ENCODE measurements around the gene PTPRD.
"Not testable (repeated sequence)": the region's sequence is repeated elsewhere in the genome, so short reads cannot be mapped to it uniquely, and the experiment has no call there.

Gene PTPRD

DNA sequence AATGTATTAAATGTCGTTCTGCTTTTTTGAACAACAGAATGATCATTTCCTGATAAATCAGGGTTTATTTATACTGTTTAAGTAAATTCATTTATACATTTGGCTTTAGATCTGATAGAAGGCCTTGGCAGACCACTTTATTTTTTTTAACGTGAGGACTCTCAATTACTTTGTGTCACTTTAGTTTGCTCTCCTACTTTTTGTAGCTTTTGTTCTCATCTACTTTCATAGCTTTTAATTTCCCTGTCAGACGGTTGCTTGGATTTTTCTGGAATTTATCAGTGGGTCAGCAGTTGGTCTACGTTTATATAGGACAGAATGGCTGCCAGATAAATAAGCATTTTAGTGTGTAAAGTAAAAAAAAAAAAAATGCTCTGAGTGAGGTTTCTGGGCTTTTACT is 1910.9 kb downstream of the PTPRD start:
- Mint-ChIP-seq H3K36me3 (ENCODE audit: low read depth) (no peaks in the 10 kb centered on the region), H3K4me1 (ENCODE audit: low read depth) (no peaks in the 10 kb centered on the region), H3K27ac (no peak overlapping the region), H3K27me3 (peaks cover 3% of the 10 kb centered on the region), H3K4me3 (no peak overlapping the region), H3K9me3 (no peaks in the 10 kb centered on the region)

DNA sequence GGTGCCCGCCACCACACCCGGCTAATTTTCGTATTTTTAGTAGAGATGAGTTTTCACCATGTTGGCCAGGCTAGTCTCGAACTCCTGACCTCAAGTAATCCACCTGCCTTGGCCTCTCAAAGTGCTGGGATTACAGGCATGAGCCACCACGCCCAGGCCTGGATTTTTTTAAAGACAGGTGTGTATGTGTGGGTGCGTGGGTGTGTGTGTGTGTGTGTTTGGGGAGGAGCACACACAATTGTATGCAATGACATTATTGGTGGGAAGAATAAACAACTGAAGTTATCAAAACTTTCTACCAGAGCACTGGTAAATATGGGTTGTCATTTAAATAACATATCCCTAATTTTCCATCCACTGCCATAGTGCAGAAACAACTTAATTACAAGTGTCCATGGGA is 1915.2 kb downstream of the PTPRD start:
- H3K4me1 Mint-ChIP-seq (ENCODE audit: low read depth); H3K27ac Mint-ChIP-seq; H3K4me3 Mint-ChIP-seq; H3K36me3 Mint-ChIP-seq (ENCODE audit: low read depth); H3K27me3 Mint-ChIP-seq; H3K9me3 Mint-ChIP-seq: not testable (repeated sequence)

DNA sequence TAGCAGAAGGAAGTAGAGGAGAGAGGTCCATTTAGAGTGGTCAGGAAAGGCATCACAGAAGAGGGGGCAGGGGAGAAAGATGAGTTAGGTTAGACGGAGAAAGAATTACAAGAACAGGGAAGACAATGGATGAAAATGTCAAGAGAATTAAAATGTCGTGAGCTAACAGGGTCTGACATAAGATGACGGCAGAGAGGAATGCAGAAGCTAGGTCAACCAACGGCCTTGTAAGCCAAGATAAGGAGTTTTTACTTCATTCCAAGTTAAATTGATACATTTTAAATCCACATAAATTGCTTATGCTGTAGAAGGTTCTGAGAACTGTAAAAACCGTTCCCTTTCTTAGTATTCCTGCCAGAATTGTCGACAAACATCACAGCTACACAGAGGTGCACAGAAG is 1916.3 kb downstream of the PTPRD start:
- H3K36me3 Mint-ChIP-seq (ENCODE audit: low read depth) = no peaks in the 10 kb centered on the region
- no peak overlapping the region for H3K4me3 Mint-ChIP-seq
- peaks cover 3% of the 10 kb centered on the region for H3K9me3 Mint-ChIP-seq
- no peaks in the 10 kb centered on the region for H3K4me1 Mint-ChIP-seq (ENCODE audit: low read depth)
- H3K27me3 Mint-ChIP-seq = no peaks in the 10 kb centered on the region
- no peak overlapping the region for H3K27ac Mint-ChIP-seq

GRCh38 chr9:8694983-8695588 is 1917.7 kb downstream of the PTPRD start:
- H3K27me3 Mint-ChIP-seq = no peaks in the 10 kb centered on the region
- no peak overlapping the region for H3K27ac Mint-ChIP-seq
- H3K36me3 Mint-ChIP-seq (ENCODE audit: low read depth) = no peaks in the 10 kb centered on the region
- no peaks in the 10 kb centered on the region for H3K4me1 Mint-ChIP-seq (ENCODE audit: low read depth)
- no peak overlapping the region for H3K4me3 Mint-ChIP-seq
- H3K9me3 Mint-ChIP-seq = peaks cover 3% of the 10 kb centered on the region

- H3K9me3 Mint-ChIP-seq = peaks cover 6% of the 10 kb centered on the region
- H3K27ac Mint-ChIP-seq = no peak overlapping the region
- no peaks in the 10 kb centered on the region for H3K4me1 Mint-ChIP-seq (ENCODE audit: low read depth)
- H3K27me3 Mint-ChIP-seq = no peaks in the 10 kb centered on the region
- H3K4me3 Mint-ChIP-seq = no peak overlapping the region
- H3K36me3 Mint-ChIP-seq (ENCODE audit: low read depth) = no peaks in the 10 kb centered on the region
Measured at GRCh38 chr9:8693464-8693863, 1919.3 kb downstream of the PTPRD start.

DNA sequence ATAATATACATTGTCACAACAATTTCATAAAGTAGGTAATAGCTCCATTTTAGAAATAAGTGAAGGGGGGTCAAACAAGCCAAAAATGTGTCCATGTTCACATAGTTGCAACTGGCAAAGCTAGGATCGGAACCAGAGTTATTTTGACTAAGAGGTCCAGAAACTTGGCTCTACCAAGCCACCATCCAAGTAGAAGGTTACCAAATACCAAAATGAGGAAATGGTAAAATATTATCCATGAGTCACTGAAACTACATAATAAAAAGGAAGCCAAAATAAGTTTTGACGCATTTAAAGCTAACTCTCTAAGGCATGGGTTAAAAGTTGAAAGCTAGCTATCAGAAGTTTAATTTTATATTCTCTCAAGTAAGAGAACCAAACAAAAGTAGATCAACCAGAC is 1926.3 kb downstream of the PTPRD start:
- no peak overlapping the region for H3K27ac Mint-ChIP-seq
- no peak overlapping the region for H3K4me3 Mint-ChIP-seq
- H3K9me3 Mint-ChIP-seq = peaks cover 3% of the 10 kb centered on the region
- no peaks in the 10 kb centered on the region for H3K4me1 Mint-ChIP-seq (ENCODE audit: low read depth)
- H3K27me3 Mint-ChIP-seq = no peaks in the 10 kb centered on the region
- H3K36me3 Mint-ChIP-seq (ENCODE audit: low read depth) = no peaks in the 10 kb centered on the region

GRCh38 chr9:8685825-8686224 is 1927.0 kb downstream of the PTPRD start:
- H3K4me1 Mint-ChIP-seq (ENCODE audit: low read depth) = no peaks in the 10 kb centered on the region
- H3K27me3 Mint-ChIP-seq = no peaks in the 10 kb centered on the region
- no peak overlapping the region for H3K27ac Mint-ChIP-seq
- H3K36me3 Mint-ChIP-seq (ENCODE audit: low read depth) = no peaks in the 10 kb centered on the region
- H3K9me3 Mint-ChIP-seq = peaks cover 3% of the 10 kb centered on the region
- no peak overlapping the region for H3K4me3 Mint-ChIP-seq

DNA sequence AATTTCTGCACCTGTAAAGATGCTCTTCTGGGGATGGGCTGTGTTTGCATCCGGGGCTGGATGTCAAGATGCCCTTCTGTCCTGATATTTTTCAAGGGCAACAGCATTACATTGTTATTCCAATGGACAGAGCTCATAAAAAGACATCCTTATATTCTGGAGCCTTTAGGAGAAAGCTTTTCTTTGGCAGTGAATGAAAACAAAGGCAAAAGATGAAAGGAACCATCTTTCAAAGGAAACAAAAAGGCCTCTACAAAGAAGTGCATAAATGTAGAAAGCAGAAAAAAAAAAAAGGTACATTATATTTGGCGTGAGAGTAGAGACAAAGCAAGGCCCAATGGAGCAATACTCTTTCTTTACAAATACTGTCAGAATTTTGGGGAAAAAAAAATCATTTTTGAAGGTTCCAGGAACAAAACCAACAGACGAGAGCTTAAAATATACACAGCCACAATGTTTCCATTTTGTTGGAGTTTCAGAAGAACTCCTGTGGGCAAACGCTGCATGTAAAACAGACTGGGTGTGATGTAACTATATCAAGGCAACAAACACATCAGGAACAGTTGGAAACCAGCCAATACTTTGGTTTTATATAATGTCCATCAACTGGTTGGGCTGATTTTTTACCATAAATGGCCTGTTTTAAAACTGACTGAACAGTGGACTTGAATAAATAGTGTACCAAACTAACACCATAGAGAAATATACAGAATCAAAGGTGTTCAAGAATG is 1927.7 kb downstream of the PTPRD start:
- H3K27ac Mint-ChIP-seq = no peak overlapping the region
- H3K27me3 Mint-ChIP-seq = no peaks in the 10 kb centered on the region
- H3K36me3 Mint-ChIP-seq (ENCODE audit: low read depth) = no peaks in the 10 kb centered on the region
- peaks cover 3% of the 10 kb centered on the region for H3K9me3 Mint-ChIP-seq
- no peak overlapping the region for H3K4me3 Mint-ChIP-seq
- H3K4me1 Mint-ChIP-seq (ENCODE audit: low read depth) = no peaks in the 10 kb centered on the region

- Mint-ChIP-seq H3K27me3 (no peaks in the 10 kb centered on the region), H3K36me3 (ENCODE audit: low read depth) (no peaks in the 10 kb centered on the region), H3K4me3 (no peak overlapping the region), H3K9me3 (no peaks in the 10 kb centered on the region), H3K27ac (no peak overlapping the region), H3K4me1 (ENCODE audit: low read depth) (no peaks in the 10 kb centered on the region)
Measured at GRCh38 chr9:8683496-8683895, 1929.3 kb downstream of the PTPRD start.

DNA sequence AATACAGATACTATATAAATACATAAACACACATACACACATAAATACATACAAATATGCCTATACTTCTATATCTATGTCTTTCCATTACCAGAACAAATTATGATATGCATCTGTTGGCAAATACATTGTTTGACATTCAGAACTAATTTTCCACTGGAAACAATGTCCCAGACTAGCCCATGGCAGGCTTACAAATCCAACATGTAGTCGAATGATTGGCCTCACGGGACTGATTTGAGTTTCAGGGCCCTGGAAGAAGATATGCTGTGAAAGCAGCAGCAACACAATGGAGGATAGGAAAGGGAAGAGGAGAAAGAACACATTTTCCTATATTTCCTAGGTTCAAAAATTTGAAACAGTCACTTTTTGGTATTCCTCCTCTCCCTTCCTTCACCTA is 1932.1 kb downstream of the PTPRD start:
- Mint-ChIP-seq H3K36me3 (ENCODE audit: low read depth) (no peaks in the 10 kb centered on the region), H3K27ac (no peak overlapping the region), H3K4me3 (no peak overlapping the region), H3K27me3 (no peaks in the 10 kb centered on the region), H3K4me1 (ENCODE audit: low read depth) (no peaks in the 10 kb centered on the region), H3K9me3 (no peaks in the 10 kb centered on the region)

GRCh38 chr9:8680157-8680556 is 1932.6 kb downstream of the PTPRD start:
- Mint-ChIP-seq H3K36me3 (ENCODE audit: low read depth) (no peaks in the 10 kb centered on the region), H3K27me3 (no peaks in the 10 kb centered on the region), H3K9me3 (no peaks in the 10 kb centered on the region), H3K4me1 (ENCODE audit: low read depth) (no peaks in the 10 kb centered on the region), H3K4me3 (no peak overlapping the region), H3K27ac (no peak overlapping the region)

GRCh38 chr9:8679371-8679822 is 1933.4 kb downstream of the PTPRD start:
- Mint-ChIP-seq H3K4me1 (ENCODE audit: low read depth) (no peaks in the 10 kb centered on the region), H3K36me3 (ENCODE audit: low read depth) (no peaks in the 10 kb centered on the region), H3K27ac (no peak overlapping the region), H3K27me3 (no peaks in the 10 kb centered on the region), H3K4me3 (no peak overlapping the region), H3K9me3 (no peaks in the 10 kb centered on the region)

GRCh38 chr9:8677741-8678140 is 1935.1 kb downstream of the PTPRD start:
- H3K27me3 Mint-ChIP-seq = no peaks in the 10 kb centered on the region
- no peaks in the 10 kb centered on the region for H3K9me3 Mint-ChIP-seq
- no peaks in the 10 kb centered on the region for H3K36me3 Mint-ChIP-seq (ENCODE audit: low read depth)
- no peak overlapping the region for H3K4me3 Mint-ChIP-seq
- no peaks in the 10 kb centered on the region for H3K4me1 Mint-ChIP-seq (ENCODE audit: low read depth)
- no peak overlapping the region for H3K27ac Mint-ChIP-seq

DNA sequence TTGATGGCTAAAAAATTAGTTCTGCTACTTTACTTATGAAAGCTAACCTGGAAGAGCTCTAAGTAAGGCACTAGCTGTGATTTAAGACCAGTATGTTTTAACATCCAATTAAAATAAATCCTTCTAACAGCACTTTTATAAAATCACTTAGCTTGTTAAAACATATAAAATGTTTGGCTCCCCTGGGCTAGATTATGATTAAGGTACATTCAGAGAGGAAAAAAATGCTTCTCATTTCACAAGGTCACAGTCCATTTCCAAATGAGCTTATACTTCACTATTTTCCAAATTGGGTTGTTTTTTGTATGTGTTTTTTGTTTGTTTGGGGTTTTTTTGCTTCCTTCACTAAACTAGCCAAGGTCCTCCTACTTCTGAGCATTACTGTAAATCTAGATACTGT is 1938.3 kb downstream of the PTPRD start:
- no peak overlapping the region for H3K4me3 Mint-ChIP-seq
- no peaks in the 10 kb centered on the region for H3K4me1 Mint-ChIP-seq (ENCODE audit: low read depth)
- H3K27ac Mint-ChIP-seq = no peak overlapping the region
- H3K27me3 Mint-ChIP-seq = no peaks in the 10 kb centered on the region
- no peaks in the 10 kb centered on the region for H3K9me3 Mint-ChIP-seq
- H3K36me3 Mint-ChIP-seq (ENCODE audit: low read depth) = no peaks in the 10 kb centered on the region

DNA sequence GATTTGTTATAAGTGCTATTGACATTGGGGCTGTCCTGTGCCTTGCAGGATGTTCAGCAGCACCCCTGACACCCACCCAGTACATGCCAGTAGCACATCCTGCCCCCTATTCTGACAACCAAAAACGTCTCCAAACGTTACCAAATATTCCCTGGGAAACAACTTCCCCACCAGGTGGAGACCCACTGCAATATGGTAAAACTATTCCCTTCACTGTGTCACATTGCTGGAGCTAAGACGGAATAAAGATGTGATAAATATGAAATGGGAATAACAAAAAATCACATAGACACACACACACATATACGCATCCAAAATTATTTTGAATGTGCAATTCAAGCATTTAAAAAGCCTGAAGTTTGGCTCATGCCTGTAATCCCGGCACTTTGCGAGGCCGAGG is 1939.0 kb downstream of the PTPRD start:
- no peaks in the 10 kb centered on the region for H3K9me3 Mint-ChIP-seq

DNA sequence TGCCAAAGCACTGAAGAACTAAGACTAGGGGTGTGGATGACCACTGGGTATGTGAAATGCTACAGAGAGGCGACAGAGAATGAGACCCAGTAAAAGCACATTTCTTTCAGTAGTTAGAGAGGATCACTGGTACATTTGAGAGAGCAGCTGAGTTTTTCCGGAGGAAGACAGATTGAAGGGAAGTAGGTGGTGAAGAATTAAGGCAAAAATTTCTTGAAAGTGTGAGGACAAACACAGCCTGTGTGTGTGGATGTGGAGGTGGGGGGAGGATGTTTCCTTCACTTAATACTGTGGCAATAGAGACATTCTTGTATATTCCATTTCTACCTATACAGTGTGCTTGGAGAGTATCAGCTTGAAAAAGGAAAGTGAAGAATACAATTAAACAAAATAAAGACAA is 1942.1 kb downstream of the PTPRD start:
- Mint-ChIP-seq H3K27me3 (no peaks in the 10 kb centered on the region), H3K36me3 (ENCODE audit: low read depth) (no peaks in the 10 kb centered on the region), H3K9me3 (no peaks in the 10 kb centered on the region), H3K27ac (no peak overlapping the region), H3K4me1 (ENCODE audit: low read depth) (no peaks in the 10 kb centered on the region), H3K4me3 (no peak overlapping the region)

More for the DNA sequence above, 1939.0 kb downstream of the PTPRD start:
- Mint-ChIP-seq H3K4me3 (no peak overlapping the region), H3K27ac (no peak overlapping the region), H3K4me1 (ENCODE audit: low read depth) (no peaks in the 10 kb centered on the region), H3K36me3 (ENCODE audit: low read depth) (no peaks in the 10 kb centered on the region), H3K27me3 (no peaks in the 10 kb centered on the region)
